GM12874 (cell line): ENCODE data around the gene EML2.

Experiments
- CTCF ChIP-seq: IDR thresholded peaks from 2 replicates; pipeline ENCODE4 v1.5.1; 2011; ENCODE audit warnings: low read depth, mild to moderate bottlenecking, control low read depth, low read length, moderate library complexity; ENCODE audit not compliant: insufficient read depth

Gene EML2

DNA sequence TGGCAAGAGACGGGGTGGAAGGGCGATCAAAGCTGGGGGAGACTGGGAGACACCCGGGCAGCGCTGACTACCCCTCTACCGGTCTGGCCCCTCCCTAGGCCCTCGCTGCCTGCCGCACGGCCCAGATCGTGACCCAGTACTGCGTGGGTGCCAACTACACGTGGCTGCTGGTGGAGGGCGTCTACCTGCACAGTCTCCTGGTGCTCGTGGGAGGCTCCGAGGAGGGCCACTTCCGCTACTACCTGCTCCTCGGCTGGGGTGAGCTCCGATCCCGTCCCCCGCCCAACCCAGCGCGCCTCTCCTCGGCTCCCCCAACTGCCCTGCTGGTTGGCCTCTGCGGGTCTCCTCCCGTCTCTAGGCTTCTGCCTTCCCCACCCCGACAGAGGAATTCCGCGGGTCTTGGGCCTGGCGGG is 37.7 kb upstream of the EML2 start:
- TF ChIP-seq CTCF = no peak

DNA sequence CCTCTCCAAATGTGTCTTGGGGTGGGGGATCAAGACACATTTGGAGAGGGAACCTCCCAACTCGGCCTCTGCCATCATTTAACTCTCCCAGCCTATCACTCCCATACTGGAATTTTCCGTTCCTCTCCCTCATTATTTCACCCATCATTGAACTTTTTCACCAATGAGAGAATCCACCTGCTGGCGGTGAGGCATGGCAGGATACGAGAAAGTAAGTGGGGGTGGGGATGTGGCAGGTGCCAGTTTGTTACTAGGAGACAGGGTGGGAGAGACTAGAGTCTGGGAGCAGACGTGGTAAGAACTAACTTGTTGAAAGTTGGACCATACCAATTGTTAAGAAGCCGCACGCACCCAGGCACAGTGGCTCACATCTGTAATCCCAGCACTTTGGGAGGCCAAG is 35.7 kb upstream of the EML2 start:
- no peak for TF ChIP-seq CTCF

GRCh38 chr19:45670670-45671453 is 31.7 kb upstream of the EML2 start:
- no peak for TF ChIP-seq CTCF

DNA sequence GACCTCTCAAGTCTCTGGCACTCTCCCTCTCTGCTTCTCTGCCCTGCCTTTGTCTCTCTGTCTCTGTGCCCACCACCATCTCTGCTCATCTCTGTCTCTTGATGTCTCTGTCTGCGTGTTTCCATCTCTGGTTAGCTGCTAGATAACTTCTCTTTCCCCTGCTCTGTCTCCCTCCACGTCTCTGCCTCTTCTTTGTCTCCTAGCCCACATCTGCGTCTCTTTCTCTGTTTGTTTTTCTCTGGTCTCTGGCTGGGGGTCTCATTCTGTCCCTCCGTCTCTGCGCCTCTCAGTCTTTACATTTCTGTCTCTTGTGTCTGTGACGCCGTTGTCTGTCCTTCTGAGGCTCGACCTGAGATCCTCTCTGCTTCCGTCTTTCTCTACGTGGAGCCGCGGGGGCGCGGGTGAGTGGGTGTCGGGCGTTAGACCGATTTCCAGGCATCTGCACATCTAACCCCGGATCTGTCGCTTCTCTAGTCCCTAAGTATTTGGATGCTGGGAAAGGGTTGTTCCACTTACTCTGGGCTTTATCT is 29.2 kb upstream of the EML2 start:
- TF ChIP-seq CTCF = no peak

GRCh38 chr19:45667620-45668341 is 28.6 kb upstream of the EML2 start, which contains the start of gene GIPR:
Gene GIPR, plus strand, starts transcription at chr19:45668221. Its CDS starts 1,300 bp downstream, at chr19:45669521.
- TF ChIP-seq CTCF = no peak

DNA sequence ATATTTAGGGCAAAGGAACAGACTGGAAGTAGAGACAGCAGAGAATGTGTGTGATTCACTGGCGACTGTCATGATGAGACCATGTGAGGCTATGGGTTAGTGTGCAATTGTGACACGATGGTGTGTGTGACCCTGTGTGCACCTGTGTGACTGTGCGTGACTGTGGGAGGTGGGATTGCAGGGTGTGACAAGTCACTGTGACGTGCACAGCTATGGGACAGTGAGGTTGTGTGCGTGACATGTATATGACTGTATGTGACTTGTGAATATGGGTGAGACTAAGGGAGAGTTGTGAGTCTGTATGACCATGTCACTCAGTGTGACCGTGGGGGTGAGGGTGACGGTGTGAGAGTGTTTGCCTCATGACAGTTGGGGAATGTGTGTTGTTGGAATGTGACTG is 25.4 kb upstream of the EML2 start:
- TF ChIP-seq CTCF = no peak

DNA sequence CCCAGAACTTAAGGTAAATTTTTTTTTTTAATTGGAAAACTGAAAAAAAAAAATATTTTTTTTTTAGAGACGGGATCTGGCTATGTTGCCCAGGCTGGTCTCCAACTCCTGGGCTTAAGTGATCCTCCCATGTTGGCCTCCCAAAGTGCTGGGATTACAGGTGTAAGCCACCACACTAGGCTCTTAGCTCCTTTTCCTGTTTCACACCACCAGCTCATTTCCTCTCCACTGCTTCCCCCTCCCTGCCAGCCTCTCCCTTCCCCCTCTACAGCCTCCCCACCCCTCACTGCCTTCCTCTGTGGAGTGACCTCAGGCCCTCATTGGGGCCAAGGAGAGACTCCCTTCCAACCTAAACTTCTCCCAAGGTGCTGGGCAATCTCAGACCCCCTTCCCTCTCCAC is 24.6 kb upstream of the EML2 start:
- TF ChIP-seq CTCF = no peak
